Stimulated activated CD8-positive, alpha-beta memory T cell treated with anti-CD3 and anti-CD28 coated beads, Interleukin-15, amount 100 ng/mL, for 24 hours (primary cell): ENCODE measurements around the gene PPP1R12B.
A peak's percentile ranks its signal among the peaks of the same experiment; 100 is the strongest.

Experiments
- DNase-seq: peaks from one replicate; pipeline ENCODE4 v3.0.0-alpha.2; 2020; ENCODE audit warnings: low read depth

PPP1R12B gene, protein sequence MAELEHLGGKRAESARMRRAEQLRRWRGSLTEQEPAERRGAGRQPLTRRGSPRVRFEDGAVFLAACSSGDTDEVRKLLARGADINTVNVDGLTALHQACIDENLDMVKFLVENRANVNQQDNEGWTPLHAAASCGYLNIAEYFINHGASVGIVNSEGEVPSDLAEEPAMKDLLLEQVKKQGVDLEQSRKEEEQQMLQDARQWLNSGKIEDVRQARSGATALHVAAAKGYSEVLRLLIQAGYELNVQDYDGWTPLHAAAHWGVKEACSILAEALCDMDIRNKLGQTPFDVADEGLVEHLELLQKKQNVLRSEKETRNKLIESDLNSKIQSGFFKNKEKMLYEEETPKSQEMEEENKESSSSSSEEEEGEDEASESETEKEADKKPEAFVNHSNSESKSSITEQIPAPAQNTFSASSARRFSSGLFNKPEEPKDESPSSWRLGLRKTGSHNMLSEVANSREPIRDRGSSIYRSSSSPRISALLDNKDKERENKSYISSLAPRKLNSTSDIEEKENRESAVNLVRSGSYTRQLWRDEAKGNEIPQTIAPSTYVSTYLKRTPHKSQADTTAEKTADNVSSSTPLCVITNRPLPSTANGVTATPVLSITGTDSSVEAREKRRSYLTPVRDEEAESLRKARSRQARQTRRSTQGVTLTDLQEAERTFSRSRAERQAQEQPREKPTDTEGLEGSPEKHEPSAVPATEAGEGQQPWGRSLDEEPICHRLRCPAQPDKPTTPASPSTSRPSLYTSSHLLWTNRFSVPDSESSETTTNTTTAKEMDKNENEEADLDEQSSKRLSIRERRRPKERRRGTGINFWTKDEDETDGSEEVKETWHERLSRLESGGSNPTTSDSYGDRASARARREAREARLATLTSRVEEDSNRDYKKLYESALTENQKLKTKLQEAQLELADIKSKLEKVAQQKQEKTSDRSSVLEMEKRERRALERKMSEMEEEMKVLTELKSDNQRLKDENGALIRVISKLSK

DNA sequence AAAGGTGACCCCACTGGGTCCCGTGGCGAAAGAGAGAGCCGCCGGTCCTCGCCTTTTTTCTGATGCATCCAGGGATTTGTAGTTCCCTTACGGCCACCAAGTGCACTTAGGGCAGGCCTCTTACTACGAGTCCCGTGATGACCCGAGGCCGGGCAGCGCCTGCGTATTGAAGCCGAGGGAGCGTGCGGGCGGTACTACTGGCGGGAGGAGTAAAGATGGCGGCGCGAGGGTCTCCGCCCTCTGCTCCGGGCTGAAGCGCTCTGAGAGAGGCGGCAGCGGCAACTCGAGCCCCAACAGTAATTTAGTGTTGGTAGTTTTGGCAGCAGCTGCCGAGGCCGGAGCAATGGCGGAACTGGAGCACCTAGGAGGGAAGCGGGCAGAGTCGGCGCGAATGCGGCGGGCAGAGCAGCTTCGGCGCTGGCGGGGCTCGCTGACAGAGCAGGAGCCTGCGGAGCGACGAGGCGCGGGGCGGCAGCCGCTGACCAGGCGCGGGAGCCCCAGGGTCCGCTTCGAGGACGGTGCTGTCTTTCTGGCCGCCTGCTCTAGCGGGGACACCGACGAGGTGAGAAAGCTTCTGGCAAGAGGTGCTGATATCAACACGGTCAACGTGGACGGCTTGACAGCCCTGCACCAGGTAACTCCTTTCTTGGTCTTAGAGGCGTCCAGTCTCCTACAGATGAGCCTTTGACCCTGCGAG is at the start of gene PPP1R12B:
Gene PPP1R12B, plus strand, starts transcription at position 191 of the 697 bp plus-strand sequence. Its CDS starts 153 bp downstream, at position 344.
- DNase-seq: peak; percentile 86

DNA sequence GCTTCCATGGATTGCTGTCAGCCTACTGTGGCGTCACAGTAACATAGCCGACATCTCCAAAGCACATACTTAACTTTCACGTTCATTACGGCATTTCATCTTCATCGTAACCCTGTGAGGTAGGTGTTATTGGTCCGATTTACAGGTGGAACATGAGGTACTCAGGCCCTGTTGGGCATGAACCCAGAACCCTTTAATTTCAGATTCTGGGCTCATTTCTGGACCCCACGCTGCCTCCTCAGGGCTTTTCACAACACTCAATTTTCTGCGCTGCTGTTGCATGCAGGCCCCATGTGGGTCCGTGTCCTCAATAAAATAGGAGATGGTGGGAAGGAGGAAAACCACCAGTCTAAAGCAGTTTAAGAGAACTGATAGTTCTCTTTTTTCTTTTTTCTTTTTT is 46.3 kb upstream of the PPP1R12B start:
- DNase-seq: no peak

DNA sequence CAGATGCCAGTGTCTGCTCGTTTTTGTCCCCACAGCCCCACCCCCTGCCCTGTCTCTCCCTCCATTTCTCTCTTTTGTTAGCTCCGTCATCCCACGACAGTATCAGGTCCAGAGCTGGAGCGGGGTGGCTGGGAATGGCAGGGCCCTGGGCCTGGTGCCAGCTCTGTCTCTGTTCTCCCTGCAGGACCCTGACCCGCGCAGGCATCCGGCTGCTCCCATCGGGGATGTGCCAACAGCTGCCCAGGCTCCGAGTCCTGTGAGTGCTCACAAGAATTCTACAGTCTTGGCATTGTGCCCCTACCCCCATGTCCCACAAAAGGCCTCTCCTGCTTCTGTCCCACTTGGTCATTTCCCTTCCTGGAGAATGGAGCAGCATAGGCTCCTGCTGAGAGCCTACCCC is 44.1 kb upstream of the PPP1R12B start:
- DNase-seq: no peak

DNA sequence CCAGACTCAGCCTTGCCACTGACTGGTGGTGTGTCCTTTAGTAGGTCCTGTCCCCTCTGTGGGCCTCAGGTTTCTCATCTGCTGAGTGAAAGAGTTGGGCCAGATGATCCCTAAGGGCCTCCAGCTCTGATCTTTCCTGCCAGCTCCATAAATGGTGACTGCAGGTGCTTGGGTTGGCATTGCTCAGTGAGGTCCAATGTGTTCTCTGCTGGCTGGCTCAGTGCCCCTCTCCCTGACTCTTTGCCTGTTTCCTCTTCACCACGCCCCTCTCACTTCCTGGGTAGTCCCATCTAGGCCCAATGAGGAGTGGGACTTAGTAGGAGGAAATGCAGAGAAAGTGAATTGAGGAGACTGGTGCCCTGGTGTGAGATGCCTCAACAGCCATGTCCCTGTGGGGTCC is 43.3 kb upstream of the PPP1R12B start:
- DNase-seq: no peak

DNA sequence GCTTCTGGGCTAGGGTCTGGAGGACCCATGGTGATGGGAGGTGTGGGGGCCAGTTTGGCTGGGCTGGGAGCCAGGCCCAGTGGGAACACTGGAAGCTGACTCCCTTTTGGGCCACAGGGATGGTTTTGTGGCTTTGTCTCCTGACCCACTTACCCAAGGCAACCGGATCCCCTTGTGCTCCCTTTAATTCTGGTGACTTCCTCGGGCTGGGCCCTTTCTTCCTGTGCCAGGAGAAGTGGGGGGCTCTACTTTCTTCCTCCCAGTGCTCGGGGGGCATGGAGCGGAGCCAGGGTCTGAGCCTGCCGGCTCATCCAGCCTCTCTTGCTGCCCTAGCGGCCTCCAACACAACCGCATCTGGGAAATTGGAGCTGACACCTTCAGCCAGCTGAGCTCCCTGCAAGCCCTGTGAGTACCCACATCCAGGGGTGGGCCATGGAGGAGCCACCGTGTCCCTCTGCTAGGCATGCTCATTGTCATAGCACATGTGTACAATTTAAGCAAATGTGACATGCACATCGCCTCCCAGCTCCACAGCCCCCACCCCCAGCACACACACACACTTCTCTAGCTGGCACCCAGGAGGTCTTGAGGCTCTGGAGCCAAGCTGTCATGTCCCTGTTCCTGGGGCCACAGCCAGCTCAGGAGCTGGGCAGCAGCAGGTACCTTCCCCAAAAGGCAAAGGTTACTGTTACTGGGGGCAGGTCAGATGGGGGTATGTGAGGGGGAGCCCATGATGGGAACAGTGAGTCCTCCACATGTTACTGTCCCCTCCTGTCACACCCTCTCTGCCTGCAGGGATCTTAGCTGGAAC is 41.8 kb upstream of the PPP1R12B start:
- no peak for DNase-seq

DNA sequence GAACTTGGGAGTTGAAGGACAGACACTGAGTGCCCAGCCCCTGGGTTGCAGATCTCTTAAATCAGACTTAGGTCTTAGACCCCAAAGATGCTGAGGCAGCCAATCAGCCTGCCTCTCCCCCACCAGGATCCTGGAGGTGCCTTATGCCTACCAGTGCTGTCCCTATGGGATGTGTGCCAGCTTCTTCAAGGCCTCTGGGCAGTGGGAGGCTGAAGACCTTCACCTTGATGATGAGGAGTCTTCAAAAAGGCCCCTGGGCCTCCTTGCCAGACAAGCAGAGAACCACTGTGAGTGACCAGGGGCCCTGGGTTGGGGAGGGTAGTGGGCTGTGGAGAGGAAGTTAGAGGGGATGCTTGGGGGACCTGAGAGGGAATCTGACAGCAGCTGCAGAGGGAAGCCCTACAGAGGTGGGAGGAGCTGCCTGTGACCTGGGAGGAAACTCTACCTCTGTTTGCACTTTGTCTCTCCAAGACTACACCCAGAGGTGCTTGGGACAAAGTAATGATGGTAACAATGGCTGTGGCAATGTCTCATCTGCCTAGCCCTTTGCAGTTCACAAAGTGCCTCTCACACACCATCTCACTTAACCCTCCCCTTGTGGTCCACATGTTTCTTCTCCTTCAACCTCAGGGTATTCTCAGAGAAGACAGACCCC is 38.3 kb upstream of the PPP1R12B start:
- DNase-seq: no peak

DNA sequence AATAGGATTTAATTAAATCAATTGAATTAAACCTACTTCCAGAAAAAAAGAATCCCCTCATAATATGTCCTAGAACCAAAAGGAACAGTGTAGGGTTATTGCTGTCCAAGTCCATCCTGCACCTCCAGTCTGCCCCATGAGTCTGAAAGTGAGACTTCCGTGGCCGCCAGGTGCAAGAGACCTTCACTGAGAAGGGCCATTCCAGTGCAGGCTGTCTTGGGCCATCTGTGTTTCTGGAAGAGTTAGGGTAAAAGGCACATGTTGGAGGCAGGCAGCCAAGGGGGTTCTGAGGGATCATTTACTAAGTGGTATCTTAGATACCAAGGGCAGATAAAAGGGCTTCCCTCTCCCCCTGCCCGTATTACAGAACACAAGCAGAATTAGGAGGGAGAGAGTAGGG is 37.8 kb upstream of the PPP1R12B start:
- DNase-seq: no peak

DNA sequence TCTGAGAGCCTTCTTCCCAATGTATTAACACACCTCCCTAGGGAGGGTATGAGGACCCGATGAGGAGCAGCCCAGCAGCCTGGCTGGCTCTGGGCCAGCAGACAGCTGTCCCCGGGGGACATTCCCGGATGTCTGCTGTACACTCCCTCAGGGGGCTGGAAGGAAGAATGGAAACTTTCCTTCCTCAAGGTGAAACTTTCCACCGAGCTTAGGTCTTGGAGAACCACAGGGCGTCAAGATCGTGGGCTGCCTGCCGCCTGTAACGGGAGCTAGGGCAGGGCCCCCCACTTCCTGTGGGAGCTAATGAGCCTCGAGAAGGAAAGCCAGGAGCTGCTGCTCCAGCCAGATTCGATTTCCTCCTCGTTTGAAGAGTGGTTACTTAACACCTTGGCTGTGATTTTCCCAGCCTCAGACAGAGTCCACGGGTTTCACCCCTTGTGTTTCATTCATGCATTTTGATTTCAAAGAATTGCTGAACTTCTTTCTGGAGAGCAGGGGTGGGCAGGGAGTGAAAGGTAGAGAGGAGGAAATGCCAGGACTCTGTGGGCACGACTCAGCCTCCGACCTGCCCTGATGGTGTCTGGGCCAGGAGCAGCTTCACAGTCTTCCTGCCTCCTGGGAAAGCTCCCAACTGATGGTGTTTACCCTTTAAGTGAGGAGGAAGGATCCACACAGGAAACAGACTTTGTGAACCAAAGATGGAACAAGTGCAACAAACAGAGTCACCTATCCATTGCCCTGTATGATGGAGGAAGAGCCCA is 36.4 kb upstream of the PPP1R12B start:
- DNase-seq: no peak

DNA sequence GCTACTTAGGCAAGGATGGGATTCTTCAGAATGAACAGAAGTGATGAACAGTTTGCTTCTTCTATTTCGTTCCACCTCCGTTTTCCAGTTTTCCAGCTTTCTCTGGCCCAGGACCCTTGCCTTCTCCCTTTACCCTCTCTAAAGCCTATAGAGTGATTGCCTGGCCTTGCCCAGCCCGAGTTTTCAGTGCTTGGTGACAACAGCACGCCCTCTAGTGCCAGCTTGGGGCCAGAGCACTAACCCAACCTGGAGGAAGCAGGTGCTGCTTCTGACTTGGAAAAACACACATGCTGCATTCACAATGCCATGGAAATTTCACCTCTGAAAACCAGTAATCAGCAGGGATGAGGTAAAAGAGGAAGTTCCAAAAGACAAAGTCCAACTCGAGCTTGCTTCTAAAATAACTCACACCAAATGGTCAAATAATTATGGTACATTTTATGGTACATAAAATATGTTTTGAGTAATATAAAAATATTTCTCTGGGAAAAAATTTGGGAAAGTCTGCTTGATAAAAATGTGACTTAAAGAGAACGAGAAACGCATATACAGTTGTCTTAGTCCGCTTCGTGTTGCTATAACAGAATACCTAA is 32.8 kb upstream of the PPP1R12B start:
- peak; percentile 47 for DNase-seq

DNA sequence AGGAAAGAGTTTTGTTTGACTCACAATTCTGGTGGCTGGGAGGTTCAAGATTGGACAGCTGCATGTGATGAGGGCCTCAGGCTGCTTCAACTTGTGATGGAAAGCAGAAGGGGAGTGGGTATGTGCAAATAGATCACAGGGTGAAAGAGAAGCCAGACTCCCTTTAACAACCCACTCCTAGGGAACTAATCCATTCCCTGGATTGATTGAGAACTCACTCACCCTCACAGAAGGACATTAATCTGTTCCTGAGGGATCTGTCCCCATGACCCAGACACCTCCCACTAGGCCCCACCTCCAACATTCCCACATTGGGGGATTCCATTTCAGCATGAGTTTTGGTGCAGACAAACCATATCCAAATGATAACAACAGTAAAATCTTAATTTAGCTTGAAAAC is 32.3 kb upstream of the PPP1R12B start:
- no peak for DNase-seq

DNA sequence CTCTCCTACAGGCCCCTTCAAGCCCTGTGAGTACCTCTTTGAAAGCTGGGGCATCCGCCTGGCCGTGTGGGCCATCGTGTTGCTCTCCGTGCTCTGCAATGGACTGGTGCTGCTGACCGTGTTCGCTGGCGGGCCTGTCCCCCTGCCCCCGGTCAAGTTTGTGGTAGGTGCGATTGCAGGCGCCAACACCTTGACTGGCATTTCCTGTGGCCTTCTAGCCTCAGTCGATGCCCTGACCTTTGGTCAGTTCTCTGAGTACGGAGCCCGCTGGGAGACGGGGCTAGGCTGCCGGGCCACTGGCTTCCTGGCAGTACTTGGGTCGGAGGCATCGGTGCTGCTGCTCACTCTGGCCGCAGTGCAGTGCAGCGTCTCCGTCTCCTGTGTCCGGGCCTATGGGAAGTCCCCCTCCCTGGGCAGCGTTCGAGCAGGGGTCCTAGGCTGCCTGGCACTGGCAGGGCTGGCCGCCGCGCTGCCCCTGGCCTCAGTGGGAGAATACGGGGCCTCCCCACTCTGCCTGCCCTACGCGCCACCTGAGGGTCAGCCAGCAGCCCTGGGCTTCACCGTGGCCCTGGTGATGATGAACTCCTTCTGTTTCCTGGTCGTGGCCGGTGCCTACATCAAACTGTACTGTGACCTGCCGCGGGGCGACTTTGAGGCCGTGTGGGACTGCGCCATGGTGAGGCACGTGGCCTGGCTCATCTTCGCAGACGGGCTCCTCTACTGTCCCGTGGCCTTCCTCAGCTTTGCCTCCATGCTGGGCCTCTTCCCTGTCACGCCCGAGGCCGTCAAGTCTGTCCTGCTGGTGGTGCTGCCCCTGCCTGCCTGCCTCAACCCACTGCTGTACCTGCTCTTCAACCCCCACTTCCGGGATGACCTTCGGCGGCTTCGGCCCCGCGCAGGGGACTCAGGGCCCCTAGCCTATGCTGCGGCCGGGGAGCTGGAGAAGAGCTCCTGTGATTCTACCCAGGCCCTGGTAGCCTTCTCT is 30.3 kb upstream of the PPP1R12B start:
- no peak for DNase-seq

DNA sequence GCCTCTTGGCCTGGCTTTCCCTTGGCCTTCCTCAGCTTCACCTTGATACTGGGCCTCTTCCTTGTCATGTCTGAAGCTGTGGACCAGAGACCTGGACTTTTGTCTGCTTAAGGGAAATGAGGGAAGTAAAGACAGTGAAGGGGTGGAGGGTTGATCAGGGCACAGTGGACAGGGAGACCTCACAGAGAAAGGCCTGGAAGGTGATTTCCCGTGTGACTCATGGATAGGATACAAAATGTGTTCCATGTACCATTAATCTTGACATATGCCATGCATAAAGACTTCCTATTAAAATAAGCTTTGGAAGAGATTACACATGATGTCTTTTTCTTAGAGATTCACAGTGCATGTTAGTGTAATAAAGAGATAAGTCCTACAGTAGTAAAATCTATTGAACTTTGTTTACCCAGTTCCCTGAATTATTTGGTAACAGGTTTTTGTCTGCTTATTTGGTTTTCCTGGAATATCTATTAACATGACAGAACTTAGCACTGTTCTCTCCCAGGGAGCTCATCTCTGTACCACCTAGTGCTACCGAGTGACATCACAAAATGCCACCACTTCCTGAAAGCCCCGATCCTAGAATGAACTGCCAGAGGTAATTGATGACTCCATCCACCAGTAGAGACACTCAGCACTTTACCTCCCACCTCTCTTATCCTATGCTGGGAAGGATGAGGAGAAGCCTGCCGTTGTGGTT is 29.0 kb upstream of the PPP1R12B start:
- no peak for DNase-seq

DNA sequence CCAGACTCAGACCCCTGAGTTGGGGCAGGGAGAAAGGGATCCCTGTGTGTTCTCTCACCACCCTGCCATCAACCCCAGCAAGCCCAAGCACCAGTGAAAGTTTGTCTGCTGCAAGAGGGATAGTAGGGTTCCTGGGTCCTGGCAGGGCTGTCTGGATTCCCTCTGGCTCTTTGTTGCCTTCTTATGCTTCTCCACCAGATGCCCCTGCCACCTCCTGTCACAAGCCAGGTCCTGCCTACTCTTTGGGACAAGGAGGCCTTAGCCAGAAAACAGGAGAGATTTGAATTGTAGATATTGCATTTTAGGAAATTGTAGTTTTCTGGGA is 28.5 kb upstream of the PPP1R12B start:
- no peak for DNase-seq

DNA sequence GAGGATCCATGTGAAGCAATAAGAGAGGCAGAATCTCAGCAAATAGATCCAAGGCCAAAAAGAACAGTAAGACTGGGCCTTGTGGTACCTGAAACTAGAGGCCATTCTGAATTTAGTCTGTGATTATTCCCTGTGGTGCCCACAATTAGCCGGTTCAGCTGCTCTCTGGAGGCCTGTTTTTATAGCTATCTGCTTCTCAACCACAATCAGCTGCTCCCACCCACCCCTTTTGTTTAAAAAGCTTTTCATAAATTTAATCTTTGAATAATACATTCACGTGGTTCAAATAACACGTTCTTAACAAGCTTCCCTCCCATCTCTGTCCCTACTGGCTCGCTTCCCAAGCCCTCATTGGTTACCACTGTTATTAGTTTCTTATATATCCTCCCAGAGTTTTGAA is 24.8 kb upstream of the PPP1R12B start:
- DNase-seq: no peak

DNA sequence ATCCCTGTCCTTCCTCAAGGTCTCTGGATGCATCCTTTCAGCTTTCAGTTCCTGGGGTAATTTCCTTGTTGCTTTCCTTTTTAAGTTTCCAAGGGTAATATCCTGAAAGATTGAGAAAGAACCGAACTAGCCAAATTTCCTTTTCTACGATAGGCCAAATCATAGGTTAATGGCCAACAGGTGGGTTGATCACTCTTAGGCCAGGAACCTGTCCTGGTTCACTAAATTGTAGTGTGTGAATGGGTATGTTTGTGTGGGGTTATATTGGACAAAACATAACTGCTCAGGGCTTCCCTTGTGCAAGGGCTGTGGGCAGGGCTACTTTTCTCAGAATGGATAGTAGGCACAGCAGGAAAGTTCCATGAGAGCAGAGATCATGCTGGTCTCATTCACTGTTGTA is 23.9 kb upstream of the PPP1R12B start:
- no peak for DNase-seq

DNA sequence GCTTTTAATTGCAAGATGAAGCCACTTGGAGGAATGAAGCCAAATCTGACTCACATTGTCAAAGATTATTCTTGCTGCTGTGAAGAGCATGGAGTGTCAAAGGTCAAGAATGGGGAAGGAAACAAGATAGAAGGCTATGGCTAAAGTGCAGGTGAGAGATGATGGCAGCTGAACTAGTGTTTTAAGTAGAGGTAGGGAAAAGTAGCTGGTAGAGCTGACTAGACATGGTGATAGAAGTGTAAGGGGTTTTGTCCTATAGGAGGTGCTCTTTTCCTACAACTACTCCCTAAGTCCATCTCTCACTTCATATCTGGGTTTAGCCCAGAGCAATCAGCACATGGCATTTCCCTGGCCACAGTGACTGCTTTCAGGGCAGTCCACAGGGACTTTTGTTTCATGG is 18.6 kb upstream of the PPP1R12B start:
- DNase-seq: no peak

DNA sequence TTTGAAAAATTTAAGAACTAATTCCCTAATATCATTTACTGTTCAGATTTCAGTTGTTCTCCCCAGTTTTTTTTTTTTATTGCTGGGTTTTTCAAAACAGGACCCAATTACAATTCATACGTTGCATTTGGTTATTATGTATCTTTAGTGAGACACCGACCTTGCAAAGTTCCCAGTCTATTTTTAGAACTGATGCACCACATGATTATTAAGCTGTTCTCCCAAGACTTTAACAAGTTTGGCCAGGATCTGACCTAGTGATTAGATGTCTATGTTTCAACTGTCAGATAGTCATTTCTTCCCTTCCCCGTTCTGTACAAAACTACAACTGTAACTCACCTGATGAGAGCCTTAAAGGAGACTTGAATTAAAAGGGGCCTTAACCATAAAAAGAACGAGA is 14.6 kb upstream of the PPP1R12B start:
- no peak for DNase-seq
